Activated naive CD4-positive, alpha-beta T cell treated with anti-CD3 and anti-CD28 coated beads, Interleukin-2, amount 10 ng/mL, durations not matched to agents 7 days and 5 days (primary cell): ENCODE data around the gene CPT1A.

ENCODE experiments used
- CTCF ChIA-PET: fragments of 350-600 bp; sonication (Branson Sonifier 250); formaldehyde crosslinking; loops from one replicate; lab custom pipeline; 2021; ENCODE audit warnings: antibody characterized with exemption; lab: Charles Lee
- DNase-seq: peaks from one replicate; pipeline ENCODE4 v3.0.0-alpha.2; 2020
- H3K27ac Mint-ChIP-seq: one replicate; pipeline ENCODE4 v1.8.0; 2021; ENCODE audit warnings: mild to moderate bottlenecking, moderate library complexity, mixed read lengths
- H3K27me3 Mint-ChIP-seq: one replicate; pipeline ENCODE4 v1.8.0; 2021; ENCODE audit warnings: mild to moderate bottlenecking, mixed read lengths
- H3K36me3 Mint-ChIP-seq: one replicate; pipeline ENCODE4 v1.8.0; 2021; ENCODE audit warnings: mixed read lengths
- H3K4me1 Mint-ChIP-seq: one replicate; pipeline ENCODE4 v1.8.0; 2021; ENCODE audit warnings: mixed read lengths
- H3K4me3 Mint-ChIP-seq: one replicate; pipeline ENCODE4 v1.8.0; 2021; ENCODE audit warnings: mild to moderate bottlenecking, moderate library complexity, mixed read lengths
- H3K9me3 Mint-ChIP-seq: one replicate; pipeline ENCODE4 v1.8.0; 2021; ENCODE audit warnings: mixed read lengths

Gene CPT1A

DNA sequence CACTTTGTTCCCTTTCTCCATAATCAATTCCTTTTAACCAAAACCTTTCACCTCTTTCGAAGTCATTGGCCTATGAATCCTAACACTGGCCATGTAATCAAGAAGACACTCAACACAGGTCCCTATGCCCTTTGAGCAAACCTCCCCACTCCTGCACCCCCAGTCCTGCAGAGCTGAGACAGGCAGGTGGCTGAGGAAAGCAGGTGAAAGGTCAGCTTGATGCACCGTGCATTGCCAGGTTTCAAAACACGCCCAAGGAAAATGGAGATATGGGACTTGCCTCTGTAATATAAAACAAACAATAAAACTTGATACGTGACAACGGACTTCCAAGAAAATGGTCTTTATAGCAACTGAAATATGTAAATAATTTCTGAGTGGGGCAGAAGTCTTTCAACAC lies 10.6 kb downstream of the CPT1A start:
- no peaks in the 10 kb centered on the region for H3K9me3 Mint-ChIP-seq
- no peaks in the 10 kb centered on the region for H3K27me3 Mint-ChIP-seq
- no peak overlapping the region for H3K4me3 Mint-ChIP-seq
- no peak for DNase-seq
- CTCF ChIA-PET = no interaction called here
- H3K36me3 Mint-ChIP-seq = peaks cover 9% of the 10 kb centered on the region
- H3K4me1 Mint-ChIP-seq = peaks cover 39% of the 10 kb centered on the region
- H3K27ac Mint-ChIP-seq = no peak overlapping the region

DNA sequence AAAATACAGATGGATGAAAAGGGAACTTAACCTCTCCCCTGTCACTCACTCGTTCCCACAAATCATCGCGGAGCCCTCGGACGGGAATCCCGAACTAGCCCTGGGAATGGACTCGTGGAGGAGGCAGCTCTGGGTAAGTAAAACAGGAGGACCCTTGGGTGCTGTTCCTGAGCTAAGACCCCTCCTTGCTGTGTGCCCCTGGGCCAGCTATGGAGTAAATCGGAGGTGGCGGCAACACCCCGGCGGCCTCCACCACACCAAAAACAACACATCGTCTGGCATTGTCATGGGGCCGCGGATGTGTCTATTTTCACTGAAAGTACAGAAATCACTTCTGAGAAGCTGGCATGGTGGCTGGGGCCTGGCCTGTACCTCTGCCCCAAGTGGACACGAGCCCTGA lies 12.1 kb downstream of the CPT1A start:
- Mint-ChIP-seq H3K4me3 (no peak overlapping the region), H3K9me3 (no peaks in the 10 kb centered on the region), H3K36me3 (peaks cover 8% of the 10 kb centered on the region), H3K27ac (no peak overlapping the region), H3K27me3 (no peaks in the 10 kb centered on the region), H3K4me1 (peaks cover 40% of the 10 kb centered on the region)
- no peak for DNase-seq
- CTCF ChIA-PET = no interaction called here

DNA sequence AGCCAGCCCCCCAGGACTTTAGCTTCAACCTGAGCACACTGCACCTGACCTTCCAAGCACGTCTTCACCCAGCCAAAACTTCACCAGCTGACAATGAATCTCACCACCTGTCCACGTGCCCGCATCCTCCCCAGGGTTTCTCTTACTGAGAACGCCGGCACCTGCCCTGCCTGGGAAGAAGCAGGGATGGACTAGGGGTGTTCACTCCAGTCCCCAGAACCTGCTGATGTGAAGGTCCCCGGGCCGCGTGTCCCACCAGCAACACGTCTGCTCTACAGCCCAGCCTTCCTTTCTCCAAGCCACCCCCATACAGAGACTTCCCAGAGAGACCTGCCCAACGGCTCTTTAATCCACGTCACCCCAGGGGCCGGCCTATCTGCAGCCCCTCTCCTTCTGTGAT lies 12.8 kb downstream of the CPT1A start:
- Mint-ChIP-seq H3K36me3 (peaks cover 8% of the 10 kb centered on the region), H3K27me3 (no peaks in the 10 kb centered on the region), H3K9me3 (no peaks in the 10 kb centered on the region), H3K4me3 (no peak overlapping the region), H3K4me1 (peaks cover 40% of the 10 kb centered on the region), H3K27ac (no peak overlapping the region)
- no peak for DNase-seq
- CTCF ChIA-PET = interaction anchor here (1.7 kb wide), 1 partner anchor 15 kb away, joined by 5 read pairs; no protein-coding TSS in a partner anchor

DNA sequence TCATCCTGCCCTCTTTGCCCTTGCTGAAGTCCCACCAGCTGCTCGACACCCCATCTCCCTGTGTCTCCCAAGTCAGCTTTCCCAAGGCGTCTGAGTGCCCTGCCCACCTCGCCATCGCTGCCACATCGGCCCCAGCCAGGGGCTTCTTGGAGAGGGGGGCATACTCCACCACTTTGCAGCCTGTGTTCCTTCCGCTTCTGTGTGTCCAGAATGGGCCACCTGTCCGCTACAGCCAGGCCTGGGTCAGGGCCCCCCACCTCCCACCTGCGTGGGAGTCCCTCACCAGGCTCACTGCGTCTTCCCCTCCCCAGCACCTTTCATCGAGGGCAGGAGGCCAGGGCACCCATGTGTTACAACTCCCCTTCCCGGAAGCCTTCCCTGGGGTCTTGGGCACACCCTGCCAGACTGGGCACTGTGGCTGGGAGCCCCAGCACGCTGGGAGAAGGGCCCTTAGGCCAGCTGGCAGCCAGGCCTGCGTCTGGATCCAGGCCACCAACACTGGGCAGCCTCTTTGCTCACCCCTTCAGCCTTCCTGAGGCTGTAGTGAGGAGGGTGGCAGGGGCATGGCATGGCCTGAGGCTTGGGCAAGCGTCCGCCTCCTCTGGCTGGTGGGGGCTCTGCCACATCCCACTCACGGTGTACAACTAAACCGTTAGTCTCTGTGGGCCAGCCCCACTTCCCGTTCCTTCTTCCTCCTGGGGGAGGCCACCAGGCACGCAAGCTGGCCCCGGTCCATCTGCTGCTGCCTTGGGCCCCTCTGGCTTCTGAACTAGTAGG lies 13.4 kb downstream of the CPT1A start:
- peaks cover 8% of the 10 kb centered on the region for H3K36me3 Mint-ChIP-seq
- no peak overlapping the region for H3K4me3 Mint-ChIP-seq
- DNase-seq = no peak
- CTCF ChIA-PET = interaction anchor here (1.7 kb wide), 1 partner anchor 16 kb away, joined by 5 read pairs; no protein-coding TSS in a partner anchor
- peak overlapping the region; percentile 15 for H3K27ac Mint-ChIP-seq
- no peaks in the 10 kb centered on the region for H3K9me3 Mint-ChIP-seq
- no peaks in the 10 kb centered on the region for H3K27me3 Mint-ChIP-seq
- H3K4me1 Mint-ChIP-seq = peaks cover 40% of the 10 kb centered on the region

DNA sequence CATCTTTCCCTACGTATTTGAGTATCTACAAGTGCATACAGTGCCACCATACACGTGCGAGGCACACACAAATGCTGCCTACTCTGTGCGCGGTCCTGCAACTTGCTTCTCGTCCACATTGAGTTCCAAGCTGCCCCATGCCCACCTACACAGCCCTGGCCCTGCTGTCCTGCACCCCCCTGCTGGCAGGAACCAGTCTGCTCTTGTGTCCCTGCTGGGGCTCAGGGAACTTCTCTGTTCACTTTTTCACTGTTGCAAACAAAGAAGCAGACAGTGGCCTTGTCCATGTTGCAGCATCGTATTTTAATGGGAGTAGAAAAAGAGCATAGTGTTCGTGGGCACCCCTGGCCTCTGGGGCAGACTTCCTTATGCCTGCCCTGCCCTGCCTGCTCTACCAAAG lies 14.0 kb downstream of the CPT1A start:
- CTCF ChIA-PET = interaction anchor here (1.7 kb wide), 1 partner anchor 17 kb away, joined by 5 read pairs; no protein-coding TSS in a partner anchor
- Mint-ChIP-seq H3K9me3 (no peaks in the 10 kb centered on the region), H3K27me3 (no peaks in the 10 kb centered on the region), H3K4me1 (peaks cover 40% of the 10 kb centered on the region), H3K36me3 (peaks cover 8% of the 10 kb centered on the region), H3K27ac (no peak overlapping the region), H3K4me3 (no peak overlapping the region)
- DNase-seq = no peak

DNA sequence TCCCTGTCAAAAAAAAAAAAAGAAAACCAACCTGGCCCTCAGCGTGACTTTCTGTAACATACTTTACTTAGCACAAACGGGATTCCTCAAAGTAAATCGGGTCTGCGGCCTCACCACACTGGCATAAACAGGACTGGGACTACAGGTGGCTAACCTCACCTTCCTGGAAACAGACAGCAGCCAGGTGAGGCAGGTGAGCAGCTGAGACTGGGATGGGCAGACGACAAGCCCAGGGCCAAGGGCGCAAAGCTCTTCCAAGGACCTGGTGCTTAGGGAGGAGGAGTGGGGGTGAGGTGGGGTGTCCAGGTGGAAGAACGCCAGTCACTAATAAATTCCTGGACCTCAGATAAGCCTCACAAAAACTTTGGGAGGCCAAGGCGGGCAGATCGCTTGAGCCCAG lies 15.0 kb downstream of the CPT1A start:
- no peaks in the 10 kb centered on the region for H3K27me3 Mint-ChIP-seq
- peaks cover 40% of the 10 kb centered on the region for H3K4me1 Mint-ChIP-seq
- no peaks in the 10 kb centered on the region for H3K9me3 Mint-ChIP-seq
- H3K36me3 Mint-ChIP-seq = peaks cover 10% of the 10 kb centered on the region
- H3K27ac Mint-ChIP-seq = no peak overlapping the region
- CTCF ChIA-PET = no interaction called here
- no peak for DNase-seq
- H3K4me3 Mint-ChIP-seq = no peak overlapping the region

DNA sequence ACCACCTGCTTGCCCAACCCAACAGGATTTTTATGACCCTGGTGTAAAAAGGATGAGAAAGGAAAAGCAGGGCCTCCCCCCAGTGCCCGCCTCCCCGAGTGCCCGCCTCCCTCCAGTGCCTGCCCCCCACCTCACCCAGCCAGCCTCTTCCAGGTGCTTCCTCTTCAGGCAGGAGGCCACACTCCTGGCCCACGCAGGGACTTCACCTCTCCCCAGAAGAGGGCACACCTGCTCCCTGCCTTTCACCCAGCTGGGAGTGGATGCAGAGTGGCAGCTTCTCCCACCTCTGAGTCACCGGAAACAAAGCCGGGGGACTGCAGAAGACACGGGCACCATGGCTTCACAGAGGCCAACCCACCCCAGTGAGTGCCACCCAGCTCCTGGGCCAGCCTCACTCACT lies 16.1 kb downstream of the CPT1A start:
- Mint-ChIP-seq H3K9me3 (no peaks in the 10 kb centered on the region), H3K27ac (peak overlapping the region; percentile 45), H3K4me1 (peaks cover 40% of the 10 kb centered on the region), H3K4me3 (no peak overlapping the region), H3K27me3 (no peaks in the 10 kb centered on the region), H3K36me3 (peaks cover 10% of the 10 kb centered on the region)
- DNase-seq = peak; percentile 72
- CTCF ChIA-PET = interaction anchor here (1.5 kb wide), 1 partner anchor 18 kb away, joined by 11 read pairs; no protein-coding TSS in a partner anchor

DNA sequence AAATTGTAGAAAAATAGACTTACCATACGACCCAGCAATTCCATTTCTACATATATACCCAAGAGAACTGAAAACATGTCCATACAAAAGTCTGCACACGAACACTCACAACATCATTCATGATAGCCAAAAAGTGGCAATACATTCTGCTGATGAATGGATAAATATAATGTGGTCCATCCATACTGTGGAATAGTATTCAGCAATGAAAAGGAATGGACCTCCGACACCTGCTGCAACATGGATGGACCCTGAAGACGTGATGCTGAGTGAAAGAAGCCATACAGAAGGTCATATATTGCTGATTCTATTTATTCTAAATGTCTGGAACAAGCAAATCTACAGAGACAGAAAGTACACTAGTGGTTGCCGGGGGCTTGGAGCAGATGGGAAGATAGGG lies 19.2 kb downstream of the CPT1A start:
- Mint-ChIP-seq H3K4me1 (peaks cover 28% of the 10 kb centered on the region), H3K27ac (no peak overlapping the region), H3K4me3 (no peak overlapping the region), H3K9me3 (no peaks in the 10 kb centered on the region), H3K36me3 (peaks cover 5% of the 10 kb centered on the region), H3K27me3 (no peaks in the 10 kb centered on the region)
- no peak for DNase-seq
- CTCF ChIA-PET = no interaction called here

DNA sequence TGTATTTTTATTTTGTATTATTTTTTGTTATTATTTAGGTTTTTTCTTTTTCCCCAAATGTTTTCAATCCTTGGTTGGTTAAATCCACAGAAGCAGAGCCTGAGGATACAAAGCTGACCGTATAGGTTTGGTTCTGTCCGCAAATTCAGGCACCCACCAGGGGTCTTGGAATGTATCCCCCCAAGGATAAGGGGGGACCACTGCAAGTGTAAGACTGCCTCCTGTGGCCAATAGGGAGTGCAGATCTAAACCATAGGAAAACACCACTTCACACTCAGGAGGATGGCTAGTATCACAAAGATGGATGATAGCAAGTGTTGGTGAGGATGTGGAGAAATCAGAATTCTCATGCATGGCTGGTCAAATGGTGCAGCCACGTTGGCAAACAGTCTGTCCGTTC lies 20.0 kb downstream of the CPT1A start:
- no peak overlapping the region for H3K4me3 Mint-ChIP-seq
- H3K27ac Mint-ChIP-seq = no peak overlapping the region
- peaks cover 29% of the 10 kb centered on the region for H3K4me1 Mint-ChIP-seq
- CTCF ChIA-PET = no interaction called here
- H3K27me3 Mint-ChIP-seq = no peaks in the 10 kb centered on the region
- no peak for DNase-seq
- no peaks in the 10 kb centered on the region for H3K9me3 Mint-ChIP-seq
- peaks cover 5% of the 10 kb centered on the region for H3K36me3 Mint-ChIP-seq

DNA sequence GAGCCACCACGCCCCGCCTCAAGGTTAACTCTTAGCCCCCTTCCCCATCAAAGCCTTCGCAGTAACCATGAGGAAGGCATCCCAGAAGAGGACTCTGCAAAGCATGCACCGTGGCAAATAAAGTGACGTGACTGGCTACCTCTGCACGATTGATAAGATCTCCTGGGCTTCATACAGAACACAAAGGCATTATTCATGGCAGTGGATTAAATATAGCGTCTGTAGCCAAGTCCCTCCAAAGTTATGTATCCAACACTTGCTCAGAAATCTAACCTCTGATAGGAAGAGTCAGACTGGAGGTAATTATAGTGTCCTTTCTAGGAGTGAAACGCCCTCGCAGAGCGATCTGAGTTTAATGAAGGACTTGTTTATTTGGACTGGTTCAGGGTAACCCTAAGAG lies 22.4 kb downstream of the CPT1A start:
- Mint-ChIP-seq H3K9me3 (no peaks in the 10 kb centered on the region), H3K36me3 (peaks cover 10% of the 10 kb centered on the region), H3K27ac (no peak overlapping the region), H3K4me3 (no peak overlapping the region), H3K4me1 (peaks cover 17% of the 10 kb centered on the region), H3K27me3 (no peaks in the 10 kb centered on the region)
- no peak for DNase-seq
- CTCF ChIA-PET = interaction anchor here (1.0 kb wide), 1 partner anchor 24 kb away, joined by 4 read pairs; no protein-coding TSS in a partner anchor

DNA sequence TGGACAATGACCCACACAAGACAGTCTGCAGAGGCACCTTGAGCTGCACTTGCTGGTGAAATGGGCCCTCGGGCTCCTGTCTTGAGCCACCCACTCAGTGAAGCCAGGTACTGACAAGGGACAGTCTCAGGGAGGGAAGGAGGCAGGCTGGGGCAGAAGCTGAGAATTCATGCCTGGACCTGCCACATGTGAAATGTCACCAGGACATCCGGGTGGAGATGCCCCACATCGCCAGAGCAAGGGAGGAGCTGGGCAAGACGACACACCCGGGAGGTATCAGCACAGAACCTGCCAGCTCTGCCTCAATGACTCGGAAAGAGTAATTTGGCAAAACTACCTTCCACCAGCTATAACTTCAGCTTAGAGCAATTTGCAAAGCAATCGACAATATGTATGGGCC lies 23.5 kb downstream of the CPT1A start:
- Mint-ChIP-seq H3K27ac (no peak overlapping the region), H3K4me3 (no peak overlapping the region), H3K27me3 (no peaks in the 10 kb centered on the region), H3K9me3 (no peaks in the 10 kb centered on the region), H3K4me1 (peaks cover 17% of the 10 kb centered on the region), H3K36me3 (peaks cover 10% of the 10 kb centered on the region)
- CTCF ChIA-PET = no interaction called here
- no peak for DNase-seq

DNA sequence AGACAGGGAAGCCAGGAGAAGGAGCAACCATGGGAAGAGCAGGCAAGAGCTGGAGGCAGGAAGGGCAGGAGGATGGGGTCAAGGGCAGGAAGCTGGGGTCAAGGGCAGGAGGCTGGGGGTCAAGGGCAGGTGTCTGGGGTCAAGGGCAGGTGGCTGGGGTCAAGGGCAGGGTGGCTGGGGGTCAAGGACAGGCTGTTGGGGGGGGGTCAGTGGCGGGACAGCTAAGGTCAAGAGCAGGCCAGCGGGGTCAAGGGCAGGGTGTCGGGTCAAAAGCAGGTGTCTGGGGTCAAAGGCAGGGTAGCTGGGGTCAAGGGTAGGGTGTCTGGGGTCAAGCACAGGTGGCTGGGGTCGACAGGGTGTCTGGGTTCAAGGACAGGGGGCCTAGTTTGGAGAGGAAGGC lies 24.2 kb downstream of the CPT1A start:
- CTCF ChIA-PET = no interaction called here
- Mint-ChIP-seq H3K4me3 (no peak overlapping the region), H3K4me1 (peaks cover 17% of the 10 kb centered on the region), H3K9me3 (no peaks in the 10 kb centered on the region), H3K27ac (peak overlapping the region; percentile 72), H3K27me3 (no peaks in the 10 kb centered on the region), H3K36me3 (peaks cover 12% of the 10 kb centered on the region)
- no peak for DNase-seq

DNA sequence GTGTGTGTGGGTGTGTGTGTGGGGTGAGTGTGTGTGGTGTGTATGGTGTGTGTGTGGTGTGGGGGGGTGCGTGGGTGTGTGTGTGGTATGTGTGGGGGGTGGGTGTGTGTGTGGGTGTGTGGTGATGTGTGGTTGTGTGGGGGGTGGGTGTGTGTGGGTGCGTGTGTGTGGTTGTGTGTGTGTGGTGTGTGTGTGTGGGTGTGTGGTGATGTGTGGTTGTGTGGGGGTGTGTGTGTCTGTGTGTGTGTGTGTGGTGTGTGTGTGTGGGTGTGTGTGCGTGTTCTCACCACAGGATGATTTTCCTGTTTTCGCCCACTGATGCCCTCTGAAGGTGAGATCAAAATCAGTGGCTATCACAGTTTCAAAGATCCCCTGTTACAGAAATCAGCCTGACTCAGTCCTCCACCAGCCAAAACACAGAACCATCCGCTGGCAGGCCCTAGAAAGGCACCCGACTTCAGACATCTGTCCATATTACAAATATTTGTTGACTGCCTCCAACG lies 24.7 kb downstream of the CPT1A start:
- Mint-ChIP-seq H3K27me3 (no peaks in the 10 kb centered on the region), H3K9me3 (no peaks in the 10 kb centered on the region), H3K36me3 (peaks cover 15% of the 10 kb centered on the region), H3K4me1 (peaks cover 17% of the 10 kb centered on the region), H3K27ac (peak overlapping the region; percentile 72), H3K4me3 (no peak overlapping the region)
- CTCF ChIA-PET = no interaction called here
- DNase-seq = no peak

DNA sequence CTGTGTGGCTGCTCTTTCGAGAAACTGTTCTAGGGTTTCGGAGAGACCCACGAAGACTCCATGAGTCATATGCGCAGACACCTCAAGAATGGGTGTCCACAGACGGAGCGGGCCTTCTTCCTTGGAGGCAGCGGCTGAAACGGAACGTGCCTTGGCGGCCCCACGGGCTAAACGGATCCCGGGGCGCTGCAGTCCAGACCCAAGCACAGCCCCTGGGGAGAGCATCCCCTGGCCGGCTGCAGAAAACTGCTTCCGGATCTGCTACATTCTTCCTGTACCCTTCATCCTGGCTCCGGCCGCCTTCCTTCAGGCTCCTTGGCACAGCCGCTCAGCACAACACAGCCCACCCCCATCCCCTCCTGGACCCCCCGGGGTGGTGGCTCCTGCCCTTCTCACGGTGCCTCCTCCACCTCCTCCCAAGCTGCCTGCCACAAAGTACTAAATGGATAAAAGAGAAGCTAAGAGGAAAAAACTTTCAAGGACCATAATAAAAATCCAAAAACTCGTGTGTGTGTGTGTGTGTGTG lies 25.4 kb downstream of the CPT1A start:
- peaks cover 18% of the 10 kb centered on the region for H3K36me3 Mint-ChIP-seq
- peaks cover 17% of the 10 kb centered on the region for H3K4me1 Mint-ChIP-seq
- no peak for DNase-seq
- H3K27ac Mint-ChIP-seq = peak overlapping the region; percentile 24
- H3K4me3 Mint-ChIP-seq = no peak overlapping the region
- H3K9me3 Mint-ChIP-seq = no peaks in the 10 kb centered on the region
- H3K27me3 Mint-ChIP-seq = no peaks in the 10 kb centered on the region
- CTCF ChIA-PET = no interaction called here

DNA sequence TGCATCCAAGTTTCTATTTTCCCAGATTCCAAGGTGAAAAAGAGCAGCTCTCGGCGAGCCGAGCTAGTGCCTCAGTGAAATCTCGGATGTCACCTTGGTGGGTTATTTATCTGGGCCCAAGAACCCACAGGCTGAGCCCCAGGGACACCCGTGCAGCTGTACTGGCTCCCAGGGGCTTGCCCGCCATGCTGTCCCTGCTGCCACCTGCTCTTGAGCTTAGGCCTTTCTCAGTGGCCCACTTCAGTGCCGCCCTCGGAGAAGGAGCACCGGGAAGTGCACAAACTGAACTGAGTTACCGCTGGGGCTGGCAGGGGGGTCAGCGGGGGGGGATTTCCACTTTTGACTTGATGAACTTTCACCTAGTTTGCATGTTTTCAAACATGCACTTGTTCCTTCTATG lies 27.9 kb downstream of the CPT1A start:
- H3K4me1 Mint-ChIP-seq = peaks cover 17% of the 10 kb centered on the region
- H3K9me3 Mint-ChIP-seq = no peaks in the 10 kb centered on the region
- CTCF ChIA-PET = no interaction called here
- H3K4me3 Mint-ChIP-seq = no peak overlapping the region
- H3K36me3 Mint-ChIP-seq = peaks cover 18% of the 10 kb centered on the region
- H3K27me3 Mint-ChIP-seq = no peaks in the 10 kb centered on the region
- H3K27ac Mint-ChIP-seq = no peak overlapping the region
- DNase-seq = no peak
